Stimulated activated CD4-positive, alpha-beta T cell treated with anti-CD3 and anti-CD28 coated beads, TNF-alpha, amount 100 ng/mL, for 48 hours (primary cell): ENCODE measurements around the gene VSX2.

Experiments
- DNase-seq, 3 donors: peaks; one replicate each; pipeline ENCODE4 v3.0.0-alpha.2; 2020; ENCODE audit warnings: low read depth in 3 of 3

VSX2 gene

DNA sequence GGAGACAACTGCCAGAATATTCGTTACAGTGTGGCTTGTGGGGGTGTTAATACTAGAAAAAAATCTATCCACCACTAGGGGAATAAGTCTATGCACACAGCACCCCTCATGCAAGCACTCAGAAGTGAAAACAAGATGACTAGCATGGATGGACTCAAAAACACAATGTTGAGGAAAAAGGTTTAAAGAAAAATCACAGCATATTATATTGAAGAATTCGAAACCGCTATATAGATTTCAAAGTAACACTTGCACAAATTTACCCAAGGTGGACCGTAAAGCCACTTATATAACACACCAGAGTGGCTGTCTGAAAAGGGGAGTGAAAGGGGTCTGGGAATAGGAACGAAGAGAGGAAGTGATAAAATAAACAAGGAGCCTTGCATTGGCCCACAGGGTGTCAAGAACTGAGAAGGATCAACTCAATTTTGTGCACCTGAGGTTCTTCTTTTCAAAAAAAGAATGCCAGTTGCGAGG, 62.9 kb downstream of the VSX2 start:
- peak in 1 of 3 donors; percentile 8 for DNase-seq

DNA sequence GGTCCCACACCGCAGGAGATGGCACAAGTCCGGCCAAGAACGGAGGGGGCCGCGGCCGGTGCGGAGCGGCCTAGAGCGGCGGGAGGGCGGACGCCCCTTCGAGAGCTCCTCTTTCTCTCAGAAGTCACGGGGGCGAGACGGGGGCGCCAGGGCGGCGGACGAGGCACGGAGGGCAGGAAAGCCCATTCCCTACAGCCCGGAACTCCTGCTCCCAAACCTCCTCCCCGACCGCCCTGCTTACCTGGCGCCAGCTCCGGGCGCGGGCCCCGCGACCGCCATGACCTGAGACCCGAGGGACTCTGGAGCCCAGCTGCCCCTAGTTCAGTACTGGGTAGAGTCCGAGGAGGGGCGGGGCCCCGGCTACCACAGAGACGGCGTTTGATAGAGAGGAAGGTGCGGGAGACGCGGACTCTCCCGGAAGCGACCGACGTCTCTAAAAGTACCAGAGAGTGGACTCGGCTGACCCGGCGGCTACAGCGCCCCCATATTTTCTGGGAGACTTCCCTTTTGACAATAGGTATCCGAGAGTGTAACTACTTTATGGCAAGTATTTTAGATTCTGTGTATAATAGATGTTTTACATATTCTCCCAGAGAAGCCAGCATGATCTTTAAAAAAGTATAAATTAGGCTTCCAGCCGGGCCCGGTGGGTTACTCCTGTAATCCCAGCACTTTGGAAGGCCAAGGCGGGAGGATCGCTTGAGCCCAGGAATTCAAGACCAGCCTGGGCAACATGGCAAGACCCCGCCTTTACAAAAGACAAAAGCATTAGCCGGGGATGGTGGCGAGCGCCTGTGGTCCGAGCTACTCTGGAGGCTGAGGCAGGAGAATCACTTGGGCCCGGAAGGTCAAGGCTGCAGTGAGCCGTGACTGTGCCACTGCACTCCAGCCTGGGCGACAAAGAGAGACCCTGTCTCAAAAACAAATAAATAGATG, 63.7 kb downstream of the VSX2 start, which contains the start of gene ABCD4:
Gene ABCD4 (minus strand): TSS at position 301 of the 936 bp plus-strand sequence. CDS start 22 bp downstream, at position 279.
- DNase-seq = peak; percentile 65 to 78 (median 77)

DNA sequence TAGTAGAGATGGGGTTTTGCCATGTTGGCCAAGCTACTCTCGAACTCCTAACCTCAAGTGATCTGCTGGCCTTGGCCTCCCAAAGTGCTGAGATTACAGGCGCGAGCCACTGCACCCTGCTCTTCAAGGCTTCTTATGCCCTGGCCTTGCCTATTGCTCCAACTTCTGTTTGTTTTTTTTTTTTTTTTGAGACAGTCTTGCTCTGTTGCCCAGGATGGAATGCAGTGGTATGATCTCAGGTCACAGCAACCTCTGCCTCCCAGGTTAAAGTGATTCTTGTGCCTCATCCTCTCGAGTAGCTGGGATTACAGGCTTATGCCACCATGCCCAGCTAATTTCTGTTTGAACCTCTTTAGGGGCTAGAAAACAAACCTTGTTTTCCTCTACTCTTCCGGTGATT, 69.4 kb downstream of the VSX2 start:
- no peak for DNase-seq

DNA sequence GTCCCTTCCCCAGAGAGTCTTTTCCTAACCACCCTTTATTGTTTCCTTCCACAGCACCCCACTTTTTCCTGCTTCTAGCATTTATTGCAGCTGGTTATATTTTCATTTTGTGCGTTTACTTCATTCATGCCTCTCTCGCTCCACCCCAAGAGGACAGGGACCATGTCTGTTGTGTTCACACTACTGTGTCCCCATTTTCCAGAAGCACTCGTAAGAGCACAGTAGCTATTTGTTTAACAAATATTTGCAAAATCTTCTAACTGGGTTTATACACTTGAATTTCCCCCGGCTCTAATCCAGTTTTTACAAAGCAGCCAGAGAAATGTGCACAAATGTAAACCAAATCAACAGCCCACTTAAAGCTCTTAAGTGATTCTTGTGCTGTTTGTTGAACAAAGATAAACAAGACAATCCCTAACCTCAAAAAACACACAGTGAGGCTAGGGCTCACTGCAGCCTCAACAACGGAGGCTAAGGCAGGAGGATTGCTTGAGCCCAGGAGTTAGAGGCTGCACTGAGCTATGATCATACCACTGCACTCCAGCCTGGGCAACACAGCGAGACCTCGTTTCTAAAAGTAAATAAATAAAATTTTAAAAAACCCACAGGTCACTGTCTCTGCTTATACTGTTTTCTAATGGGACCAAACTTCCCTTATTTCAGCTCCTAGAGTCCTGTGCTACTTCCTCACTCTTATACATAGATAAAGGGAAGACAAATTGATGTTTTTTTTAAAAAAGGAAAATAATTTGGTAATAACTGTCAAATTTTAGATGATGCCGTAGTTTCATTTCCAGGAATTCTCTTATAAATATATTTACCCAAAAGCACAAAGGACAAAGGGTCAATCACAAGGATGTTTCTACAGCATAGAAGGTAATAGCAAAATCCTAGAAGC, 70.1 kb downstream of the VSX2 start:
- DNase-seq = no peak

DNA sequence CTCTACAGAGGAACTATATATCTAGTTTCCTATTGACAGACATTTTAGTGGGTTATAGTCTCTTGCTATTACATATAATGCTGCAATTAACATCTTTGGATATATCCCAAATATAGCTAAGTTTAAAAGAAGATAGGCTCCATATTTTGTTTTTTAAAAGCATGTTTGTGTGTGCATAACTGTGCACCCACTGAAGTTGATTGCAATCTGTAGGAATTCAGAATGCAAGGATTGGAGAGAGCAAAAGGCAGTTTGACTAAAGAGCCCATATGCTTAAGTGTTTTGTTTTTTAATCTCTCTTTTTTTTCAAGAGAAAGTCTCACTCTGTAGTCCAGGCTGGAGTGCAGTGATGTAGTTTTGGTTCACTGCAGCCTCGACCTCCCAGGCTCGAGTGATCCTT, 72.9 kb downstream of the VSX2 start:
- no peak for DNase-seq
